ENCODE data around the gene ZNF281.
A peak's percentile ranks its signal among the peaks of the same experiment; 100 is the strongest.

The ZNF281 gene

GRCh38 chr1:200406161-200406797 is 3.6 kb downstream of the ZNF281 start (continued):
- no peak for TF ChIP-seq CTCF (tag by site-specific recombination; IDR thresholded peaks at IDR 0.05)
- TF ChIP-seq ZNF629 (tag by site-specific recombination; IDR thresholded peaks at IDR 0.05) = peak; percentile 47
- no peak for TF ChIP-seq ZNF223 (tag by site-specific recombination; IDR thresholded peaks at IDR 0.05)
- TF ChIP-seq HOXA7 (CRISPR knock-in tag; IDR thresholded peaks at IDR 0.05; ENCODE audit: borderline replicate concordance) = no peak
- no peak for TF ChIP-seq ZNF501 (tag by site-specific recombination; IDR thresholded peaks at IDR 0.05)
- no peak for TF ChIP-seq ZNF148 (tag by site-specific recombination; IDR thresholded peaks at IDR 0.05; ENCODE audit: borderline replicate concordance)
- peak; percentile 53 for TF ChIP-seq PRDM10 (tag by site-specific recombination; IDR thresholded peaks at IDR 0.05)
- TF ChIP-seq KLF7 (tag by site-specific recombination; IDR thresholded peaks at IDR 0.05; ENCODE audit: borderline replicate concordance) = no peak
- no peak for TF ChIP-seq ZNF549 (tag by site-specific recombination; IDR thresholded peaks at IDR 0.05)
- TF ChIP-seq ZFP37 (tag by site-specific recombination; IDR thresholded peaks at IDR 0.05) = no peak
- no peak for TF ChIP-seq ZNF202 (tag by site-specific recombination; IDR thresholded peaks at IDR 0.05; ENCODE audit: borderline replicate concordance)
- TF ChIP-seq ZNF544 (tag by site-specific recombination; IDR thresholded peaks at IDR 0.05) = no peak
- no peak for TF ChIP-seq ZNF558 (tag by site-specific recombination; IDR thresholded peaks at IDR 0.05)
- TF ChIP-seq ZNF580 (tag by site-specific recombination; IDR thresholded peaks at IDR 0.05) = no peak
- no peak for TF ChIP-seq ZNF311 (tag by site-specific recombination; IDR thresholded peaks at IDR 0.05; ENCODE audit: borderline replicate concordance)
- no peak for TF ChIP-seq OVOL3 (tag by site-specific recombination; IDR thresholded peaks at IDR 0.05)
- no peak for TF ChIP-seq GLIS2 (tag by site-specific recombination; IDR thresholded peaks at IDR 0.05)
- no peak for TF ChIP-seq ZNF701 (tag by site-specific recombination; IDR thresholded peaks at IDR 0.05)
- TF ChIP-seq ZNF677 (tag by site-specific recombination; IDR thresholded peaks at IDR 0.05) = no peak
- TF ChIP-seq ZNF426 (tag by site-specific recombination; IDR thresholded peaks at IDR 0.05) = no peak
- no peak for TF ChIP-seq YY2 (tag by site-specific recombination; IDR thresholded peaks at IDR 0.05)
- no peak for TF ChIP-seq ZNF398 (tag by site-specific recombination; IDR thresholded peaks at IDR 0.05)
- TF ChIP-seq ZNF362 (tag by site-specific recombination; IDR thresholded peaks at IDR 0.05) = peak; percentile 95
- no peak for TF ChIP-seq ZNF561 (tag by site-specific recombination; IDR thresholded peaks at IDR 0.05; ENCODE audit: borderline replicate concordance)
- TF ChIP-seq RBAK (tag by site-specific recombination; IDR thresholded peaks at IDR 0.05) = no peak
- no peak for TF ChIP-seq GLI4 (tag by site-specific recombination; IDR thresholded peaks at IDR 0.05)
- TF ChIP-seq GFI1B (tag by site-specific recombination; IDR thresholded peaks at IDR 0.05) = no peak
- TF ChIP-seq SETDB1 (IDR thresholded peaks at IDR 0.05; ENCODE audit: insufficient read length, low read length) = no peak
- TF ChIP-seq ZNF660 (tag by site-specific recombination; IDR thresholded peaks at IDR 0.05) = no peak
- no peak for TF ChIP-seq WT1 (tag by site-specific recombination; IDR thresholded peaks at IDR 0.05)
